HPDE6-E6E7 (cell line): Measurements from ENCODE around the gene MATK.

Source experiments
- DNase-seq: peaks from one replicate; pipeline ENCODE4 v3.0.0; 2011; ENCODE audit warnings: missing footprints; ENCODE audit errors: extremely low spot score

The MATK gene

GRCh38 chr19:3790209-3790734, 4.1 kb upstream of the MATK start:
- no peak for DNase-seq

GRCh38 chr19:3788996-3789778, 3.0 kb upstream of the MATK start:
- DNase-seq = no peak

- no peak for DNase-seq
These were observed 687 bp downstream of the MATK start for GRCh38 chr19:3785451-3785937.

GRCh38 chr19:3784607-3785450, 1.4 kb downstream of the MATK start:
- no peak for DNase-seq

GRCh38 chr19:3783660-3784584, 2.3 kb downstream of the MATK start:
- DNase-seq = no peak

GRCh38 chr19:3782903-3783302, 3.3 kb downstream of the MATK start:
- no peak for DNase-seq

- no peak for DNase-seq
These were observed 3.9 kb downstream of the MATK start for GRCh38 chr19:3782330-3782729.

GRCh38 chr19:3781603-3782002, 4.6 kb downstream of the MATK start:
- no peak for DNase-seq

GRCh38 chr19:3780786-3781304, 5.3 kb downstream of the MATK start:
- DNase-seq = no peak

GRCh38 chr19:3778899-3779723, 7.1 kb downstream of the MATK start:
- no peak for DNase-seq

- DNase-seq = no peak
These were observed 7.9 kb downstream of the MATK start for GRCh38 chr19:3778104-3778867.

- DNase-seq = no peak
These were observed 9.6 kb downstream of the MATK start for GRCh38 chr19:3776479-3777040.

- DNase-seq = no peak
These were observed 10.3 kb downstream of the MATK start for GRCh38 chr19:3775831-3776230.

GRCh38 chr19:3775374-3775711, 10.8 kb downstream of the MATK start:
- DNase-seq = no peak

- no peak for DNase-seq
These were observed 11.4 kb downstream of the MATK start for GRCh38 chr19:3774621-3775373.

GRCh38 chr19:3773814-3774515, 12.2 kb downstream of the MATK start:
- DNase-seq = no peak

GRCh38 chr19:3771906-3772455, 14.2 kb downstream of the MATK start, which contains the start of gene RAX2:
Gene RAX2 (minus strand): TSS chr19:3772228. CDS start chr19:3771742, 486 bp downstream.
- no peak for DNase-seq
